LNCAP (cell line): Measurements from ENCODE around the gene STEEP1.

Experiments
- CTCF ChIP-seq: fragments of 450-650 bp; IDR thresholded peaks from 2 replicates; pipeline ENCODE4 v1.5.1; 2017; ENCODE audit warnings: mild to moderate bottlenecking

Gene STEEP1

GRCh38 chrX:119552508-119552907 is 12.7 kb downstream of the STEEP1 start:
- no peak for TF ChIP-seq CTCF

GRCh38 chrX:119549327-119550016 is 15.7 kb downstream of the STEEP1 start:
- no peak for TF ChIP-seq CTCF

- TF ChIP-seq CTCF = no peak
Measured at GRCh38 chrX:119541188-119541587, 24.0 kb downstream of the STEEP1 start.

GRCh38 chrX:119539872-119540271 is 25.3 kb downstream of the STEEP1 start:
- TF ChIP-seq CTCF = no peak

- no peak for TF ChIP-seq CTCF
Measured at GRCh38 chrX:119537487-119537886, 27.7 kb downstream of the STEEP1 start.

- TF ChIP-seq CTCF = no peak
Measured at GRCh38 chrX:119529345-119530276, 35.6 kb downstream of the STEEP1 start.

GRCh38 chrX:119523664-119524184 is 41.5 kb downstream of the STEEP1 start:
- TF ChIP-seq CTCF = no peak
